SK-N-SH (cell line): ENCODE data around the gene PHF20.
"Not testable (repeated sequence)": the region's sequence is repeated elsewhere in the genome, so short reads cannot be mapped to it uniquely, and the experiment has no call there.

ENCODE experiments used
- CTCF ChIP-seq: fragments of 200-600 bp; sonication (generic); IDR thresholded peaks from 2 replicates; pipeline ENCODE4 v1.6.1; 2017; ENCODE audit warnings: antibody characterized with exemption, mild to moderate bottlenecking, moderate library complexity
- ELF1 ChIP-seq: IDR thresholded peaks from 2 replicates; pipeline ENCODE4 v1.4.0; 2012
- EP300 ChIP-seq, 2 experiments: IDR thresholded peaks; 2 replicates each; pipeline versions ENCODE4 v1.4.0 to v1.6.1; 2012; ENCODE audit warnings: borderline replicate concordance in 1 of 2, low read depth in 1 of 2, low read length in 1 of 2
- EZH2phosphoT487 ChIP-seq: fragments of 200-600 bp; sonication (generic); IDR thresholded peaks from 2 replicates; pipeline ENCODE4 v1.6.1; 2017; ENCODE audit warnings: low read depth, mixed run types, mild to moderate bottlenecking, antibody characterized with exemption, moderate library complexity, borderline replicate concordance
- FOSL2 ChIP-seq: IDR thresholded peaks from 2 replicates; pipeline ENCODE4 v1.4.0; 2012; ENCODE audit warnings: low read depth, mild to moderate bottlenecking, moderate library complexity, borderline replicate concordance
- POLR2AphosphoS5 ChIP-seq: IDR thresholded peaks from 2 replicates; pipeline ENCODE4 v1.6.1; 2012; ENCODE audit warnings: low read depth, low read length
- TAF1 ChIP-seq: IDR thresholded peaks from 2 replicates; pipeline ENCODE4 v1.6.1; 2012; ENCODE audit warnings: low read depth, mild to moderate bottlenecking, low read length, moderate library complexity, borderline replicate concordance
- YY1 ChIP-seq: IDR thresholded peaks from 2 replicates; pipeline ENCODE4 v1.4.0; 2012; ENCODE audit warnings: low read depth, mild to moderate bottlenecking
- TF ChIP-seq, protein P1 (sequence below): IDR thresholded peaks from 2 replicates; pipeline ENCODE4 v1.6.1; 2012; ENCODE audit warnings: mild to moderate bottlenecking, low read depth, low read length, moderate library complexity

DNA sequence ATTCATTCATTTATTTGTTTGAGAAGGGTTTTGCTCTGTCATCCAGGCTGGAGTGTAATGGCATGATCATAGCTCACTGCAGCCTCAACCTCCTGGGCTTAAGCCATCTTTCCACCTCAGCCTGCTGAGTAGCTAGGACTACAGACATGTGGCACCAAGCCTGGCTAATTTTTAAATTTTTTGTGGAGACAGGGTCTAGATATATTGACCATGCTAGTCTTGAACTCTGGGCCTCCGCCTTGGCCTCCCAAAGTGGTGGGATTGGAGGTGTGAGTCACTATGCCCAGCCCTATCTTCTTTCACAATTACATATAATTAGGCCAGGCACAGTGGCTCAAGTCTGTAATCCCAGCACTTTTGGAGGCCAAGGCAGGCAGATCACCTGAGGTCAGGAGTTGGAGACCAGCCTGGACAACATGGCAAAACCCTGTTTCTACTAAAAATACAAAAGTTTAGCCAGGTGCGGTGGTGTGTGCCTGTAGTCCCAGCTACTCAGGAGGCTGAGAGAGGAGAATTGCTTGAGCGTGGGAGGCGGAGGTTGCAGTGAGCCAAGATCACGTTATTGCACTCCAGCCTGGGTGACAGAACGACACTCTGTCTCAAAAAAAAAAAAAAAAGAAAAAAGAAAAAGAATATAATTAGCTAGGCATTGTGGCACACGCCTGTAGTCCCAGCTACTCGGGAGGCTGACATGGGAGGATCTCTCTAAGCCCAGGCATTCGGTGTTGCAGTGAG, 110.8 kb downstream of the PHF20 start:
- not testable (repeated sequence) for TF ChIP-seq EZH2phosphoT487; ELF1; YY1; POLR2AphosphoS5; CTCF; FOSL2; EP300 (IDR thresholded peaks at IDR 0.05; ENCODE audit: borderline replicate concordance in 1 of 2, low read depth in 1 of 2, low read length in 1 of 2); TAF1
- TF ChIP-seq, protein P1, sequence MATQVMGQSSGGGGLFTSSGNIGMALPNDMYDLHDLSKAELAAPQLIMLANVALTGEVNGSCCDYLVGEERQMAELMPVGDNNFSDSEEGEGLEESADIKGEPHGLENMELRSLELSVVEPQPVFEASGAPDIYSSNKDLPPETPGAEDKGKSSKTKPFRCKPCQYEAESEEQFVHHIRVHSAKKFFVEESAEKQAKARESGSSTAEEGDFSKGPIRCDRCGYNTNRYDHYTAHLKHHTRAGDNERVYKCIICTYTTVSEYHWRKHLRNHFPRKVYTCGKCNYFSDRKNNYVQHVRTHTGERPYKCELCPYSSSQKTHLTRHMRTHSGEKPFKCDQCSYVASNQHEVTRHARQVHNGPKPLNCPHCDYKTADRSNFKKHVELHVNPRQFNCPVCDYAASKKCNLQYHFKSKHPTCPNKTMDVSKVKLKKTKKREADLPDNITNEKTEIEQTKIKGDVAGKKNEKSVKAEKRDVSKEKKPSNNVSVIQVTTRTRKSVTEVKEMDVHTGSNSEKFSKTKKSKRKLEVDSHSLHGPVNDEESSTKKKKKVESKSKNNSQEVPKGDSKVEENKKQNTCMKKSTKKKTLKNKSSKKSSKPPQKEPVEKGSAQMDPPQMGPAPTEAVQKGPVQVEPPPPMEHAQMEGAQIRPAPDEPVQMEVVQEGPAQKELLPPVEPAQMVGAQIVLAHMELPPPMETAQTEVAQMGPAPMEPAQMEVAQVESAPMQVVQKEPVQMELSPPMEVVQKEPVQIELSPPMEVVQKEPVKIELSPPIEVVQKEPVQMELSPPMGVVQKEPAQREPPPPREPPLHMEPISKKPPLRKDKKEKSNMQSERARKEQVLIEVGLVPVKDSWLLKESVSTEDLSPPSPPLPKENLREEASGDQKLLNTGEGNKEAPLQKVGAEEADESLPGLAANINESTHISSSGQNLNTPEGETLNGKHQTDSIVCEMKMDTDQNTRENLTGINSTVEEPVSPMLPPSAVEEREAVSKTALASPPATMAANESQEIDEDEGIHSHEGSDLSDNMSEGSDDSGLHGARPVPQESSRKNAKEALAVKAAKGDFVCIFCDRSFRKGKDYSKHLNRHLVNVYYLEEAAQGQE, result not testable (repeated sequence)
